Ishikawa (cell line): ENCODE data around the gene ABCF3.

ENCODE experiments used
- CEBPB ChIP-seq: IDR thresholded peaks from 2 replicates; pipeline ENCODE4 v1.6.1; 2012
- CREB1 ChIP-seq: IDR thresholded peaks from 2 replicates; pipeline ENCODE4 v1.6.1; 2012; ENCODE audit warnings: low read depth
- EGR1 ChIP-seq: IDR thresholded peaks from 2 replicates; pipeline ENCODE4 v1.6.1; 2012
- EP300 ChIP-seq: IDR thresholded peaks from 2 replicates; pipeline ENCODE4 v1.6.1; 2012; ENCODE audit warnings: borderline replicate concordance
- FOXM1 ChIP-seq: IDR thresholded peaks from 2 replicates; pipeline ENCODE4 v1.6.1; 2012; ENCODE audit warnings: low read depth, borderline replicate concordance
- NFIC ChIP-seq: IDR thresholded peaks from 2 replicates; pipeline ENCODE4 v1.6.1; 2012
- RAD21 ChIP-seq: IDR thresholded peaks from 2 replicates; pipeline ENCODE4 v1.6.1; 2012; ENCODE audit warnings: low read depth
- TAF1 ChIP-seq: IDR thresholded peaks from 2 replicates; pipeline ENCODE4 v1.6.1; 2012; ENCODE audit warnings: low read depth, mild to moderate bottlenecking
- TCF12 ChIP-seq: IDR thresholded peaks from 2 replicates; pipeline ENCODE4 v1.6.1; 2012; ENCODE audit warnings: low read depth
- TEAD4 ChIP-seq: IDR thresholded peaks from 2 replicates; pipeline ENCODE4 v1.6.1; 2012
- YY1 ChIP-seq: IDR thresholded peaks from 2 replicates; pipeline ENCODE4 v1.6.1; 2012; ENCODE audit warnings: low read depth
- ZBTB7A ChIP-seq: IDR thresholded peaks from 2 replicates; pipeline ENCODE4 v1.6.1; 2012; ENCODE audit warnings: low read depth
- TF ChIP-seq, protein P1 (sequence below): IDR thresholded peaks from 2 replicates; pipeline ENCODE4 v1.6.1; 2012
- TF ChIP-seq, protein P2 (sequence below): IDR thresholded peaks from 2 replicates; pipeline ENCODE4 v1.6.1; 2012; ENCODE audit warnings: low read depth, mild to moderate bottlenecking
- TF ChIP-seq, protein P3 (sequence below): IDR thresholded peaks from 2 replicates; pipeline ENCODE4 v1.6.1; 2012

Gene ABCF3

DNA sequence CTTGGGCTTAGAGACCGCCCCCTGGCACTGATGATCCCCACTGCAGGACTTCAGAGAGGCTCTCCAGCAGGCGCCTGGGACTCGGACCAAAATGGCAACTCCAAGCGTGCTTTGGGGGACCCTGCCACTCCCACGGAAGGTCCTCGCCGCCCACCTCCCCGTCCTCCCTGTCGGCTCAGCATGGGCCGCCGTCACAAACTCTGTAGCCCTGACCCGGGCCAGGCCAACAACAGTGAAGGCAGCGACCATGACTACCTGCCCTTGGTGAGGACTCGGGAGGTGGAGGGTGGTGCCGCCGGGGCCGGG, 55.1 kb downstream of the ABCF3 start:
- TF ChIP-seq, protein P1, sequence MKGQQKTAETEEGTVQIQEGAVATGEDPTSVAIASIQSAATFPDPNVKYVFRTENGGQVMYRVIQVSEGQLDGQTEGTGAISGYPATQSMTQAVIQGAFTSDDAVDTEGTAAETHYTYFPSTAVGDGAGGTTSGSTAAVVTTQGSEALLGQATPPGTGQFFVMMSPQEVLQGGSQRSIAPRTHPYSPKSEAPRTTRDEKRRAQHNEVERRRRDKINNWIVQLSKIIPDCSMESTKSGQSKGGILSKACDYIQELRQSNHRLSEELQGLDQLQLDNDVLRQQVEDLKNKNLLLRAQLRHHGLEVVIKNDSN: no peak
- no peak for TF ChIP-seq CREB1
- TF ChIP-seq, protein P2, sequence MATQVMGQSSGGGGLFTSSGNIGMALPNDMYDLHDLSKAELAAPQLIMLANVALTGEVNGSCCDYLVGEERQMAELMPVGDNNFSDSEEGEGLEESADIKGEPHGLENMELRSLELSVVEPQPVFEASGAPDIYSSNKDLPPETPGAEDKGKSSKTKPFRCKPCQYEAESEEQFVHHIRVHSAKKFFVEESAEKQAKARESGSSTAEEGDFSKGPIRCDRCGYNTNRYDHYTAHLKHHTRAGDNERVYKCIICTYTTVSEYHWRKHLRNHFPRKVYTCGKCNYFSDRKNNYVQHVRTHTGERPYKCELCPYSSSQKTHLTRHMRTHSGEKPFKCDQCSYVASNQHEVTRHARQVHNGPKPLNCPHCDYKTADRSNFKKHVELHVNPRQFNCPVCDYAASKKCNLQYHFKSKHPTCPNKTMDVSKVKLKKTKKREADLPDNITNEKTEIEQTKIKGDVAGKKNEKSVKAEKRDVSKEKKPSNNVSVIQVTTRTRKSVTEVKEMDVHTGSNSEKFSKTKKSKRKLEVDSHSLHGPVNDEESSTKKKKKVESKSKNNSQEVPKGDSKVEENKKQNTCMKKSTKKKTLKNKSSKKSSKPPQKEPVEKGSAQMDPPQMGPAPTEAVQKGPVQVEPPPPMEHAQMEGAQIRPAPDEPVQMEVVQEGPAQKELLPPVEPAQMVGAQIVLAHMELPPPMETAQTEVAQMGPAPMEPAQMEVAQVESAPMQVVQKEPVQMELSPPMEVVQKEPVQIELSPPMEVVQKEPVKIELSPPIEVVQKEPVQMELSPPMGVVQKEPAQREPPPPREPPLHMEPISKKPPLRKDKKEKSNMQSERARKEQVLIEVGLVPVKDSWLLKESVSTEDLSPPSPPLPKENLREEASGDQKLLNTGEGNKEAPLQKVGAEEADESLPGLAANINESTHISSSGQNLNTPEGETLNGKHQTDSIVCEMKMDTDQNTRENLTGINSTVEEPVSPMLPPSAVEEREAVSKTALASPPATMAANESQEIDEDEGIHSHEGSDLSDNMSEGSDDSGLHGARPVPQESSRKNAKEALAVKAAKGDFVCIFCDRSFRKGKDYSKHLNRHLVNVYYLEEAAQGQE: no peak
- no peak for TF ChIP-seq CEBPB
- no peak for TF ChIP-seq ZBTB7A
- no peak for TF ChIP-seq EGR1
- TF ChIP-seq TEAD4: no peak
- no peak for TF ChIP-seq YY1
- no peak for TF ChIP-seq TCF12
- no peak for TF ChIP-seq RAD21
- no peak for TF ChIP-seq TAF1
- no peak for TF ChIP-seq NFIC
- no peak for TF ChIP-seq FOXM1
- no peak for TF ChIP-seq EP300
- TF ChIP-seq, protein P3, sequence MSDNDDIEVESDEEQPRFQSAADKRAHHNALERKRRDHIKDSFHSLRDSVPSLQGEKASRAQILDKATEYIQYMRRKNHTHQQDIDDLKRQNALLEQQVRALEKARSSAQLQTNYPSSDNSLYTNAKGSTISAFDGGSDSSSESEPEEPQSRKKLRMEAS: no peak

DNA sequence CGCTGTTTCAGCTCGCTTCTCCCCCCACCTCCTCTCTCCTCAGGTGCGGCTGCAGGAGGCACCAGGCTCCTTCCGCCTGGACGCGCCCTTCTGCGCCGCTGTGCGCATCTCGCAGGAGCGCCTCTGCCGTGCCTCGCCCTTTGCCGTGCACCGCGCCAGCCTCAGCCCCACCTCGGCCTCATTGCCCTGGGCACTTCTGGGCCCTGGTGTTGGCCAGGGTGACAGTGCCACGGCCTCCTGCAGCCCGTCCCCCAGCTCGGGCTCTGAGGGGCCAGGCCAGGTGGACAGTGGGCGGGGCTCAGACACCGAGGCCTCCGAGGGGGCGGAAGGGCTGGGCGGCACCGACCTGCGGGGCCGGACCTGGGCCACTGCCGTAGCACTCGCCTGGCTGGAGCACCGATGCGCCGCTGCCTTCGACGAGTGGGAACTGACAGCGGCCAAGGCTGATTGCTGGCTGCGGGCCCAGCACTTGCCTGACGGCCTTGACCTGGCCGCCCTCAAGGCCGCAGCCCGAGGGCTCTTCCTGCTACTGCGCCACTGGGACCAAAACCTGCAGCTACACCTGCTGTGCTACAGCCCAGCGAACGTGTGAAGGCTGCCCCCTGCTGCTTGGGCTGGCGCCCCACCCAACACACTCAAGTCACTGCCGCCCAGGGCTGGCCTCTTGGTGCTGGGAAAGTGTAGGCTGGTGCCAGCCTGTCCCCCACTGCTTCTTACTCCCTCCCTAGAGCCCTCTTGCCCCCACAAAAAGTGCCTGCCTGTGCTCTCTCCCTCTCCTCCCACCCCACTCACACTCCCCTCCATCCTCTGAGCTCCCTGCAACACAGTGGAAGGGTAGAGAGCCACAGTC, 55.7 kb downstream of the ABCF3 start:
- TF ChIP-seq, protein P3: peak; percentile 21; the same call in 1 of the 2 replicates
- TF ChIP-seq TEAD4: no peak
- TF ChIP-seq CEBPB: no peak
- TF ChIP-seq RAD21: peak; percentile 51
- no peak for TF ChIP-seq EP300
- TF ChIP-seq, protein P2: 0 out of 2 replicates have a peak, but pooled peaks have one; percentile 3
- no peak for TF ChIP-seq ZBTB7A
- TF ChIP-seq EGR1: no peak

DNA sequence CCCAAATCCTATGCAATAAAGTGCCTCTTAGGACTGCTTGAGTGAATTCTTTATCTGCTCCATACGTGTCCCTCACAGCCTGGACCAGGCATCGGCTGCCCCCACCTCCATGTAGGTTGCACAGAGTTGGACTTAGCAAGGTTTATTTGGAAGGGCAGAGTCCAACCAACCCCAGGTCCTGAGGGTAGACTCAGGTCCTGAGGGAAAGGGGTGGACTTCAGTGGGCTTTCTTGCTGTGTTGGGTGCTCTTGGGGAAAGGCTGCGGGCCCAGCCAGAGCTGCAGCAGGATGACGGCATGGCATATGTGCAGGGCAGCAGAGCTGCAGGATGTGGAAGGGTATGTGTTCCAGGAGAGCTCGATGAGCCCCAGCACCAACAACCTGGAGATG, 56.3 kb downstream of the ABCF3 start:
- TF ChIP-seq ZBTB7A (no peak), EGR1 (no peak), EP300 (no peak), FOXM1 (no peak), NFIC (no peak), TEAD4 (no peak)
- TF ChIP-seq, protein P3: no peak
